ENCODE data around the gene TALDO1.
A peak's percentile ranks its signal among the peaks of the same experiment; 100 is the strongest.

Gene TALDO1

DNA sequence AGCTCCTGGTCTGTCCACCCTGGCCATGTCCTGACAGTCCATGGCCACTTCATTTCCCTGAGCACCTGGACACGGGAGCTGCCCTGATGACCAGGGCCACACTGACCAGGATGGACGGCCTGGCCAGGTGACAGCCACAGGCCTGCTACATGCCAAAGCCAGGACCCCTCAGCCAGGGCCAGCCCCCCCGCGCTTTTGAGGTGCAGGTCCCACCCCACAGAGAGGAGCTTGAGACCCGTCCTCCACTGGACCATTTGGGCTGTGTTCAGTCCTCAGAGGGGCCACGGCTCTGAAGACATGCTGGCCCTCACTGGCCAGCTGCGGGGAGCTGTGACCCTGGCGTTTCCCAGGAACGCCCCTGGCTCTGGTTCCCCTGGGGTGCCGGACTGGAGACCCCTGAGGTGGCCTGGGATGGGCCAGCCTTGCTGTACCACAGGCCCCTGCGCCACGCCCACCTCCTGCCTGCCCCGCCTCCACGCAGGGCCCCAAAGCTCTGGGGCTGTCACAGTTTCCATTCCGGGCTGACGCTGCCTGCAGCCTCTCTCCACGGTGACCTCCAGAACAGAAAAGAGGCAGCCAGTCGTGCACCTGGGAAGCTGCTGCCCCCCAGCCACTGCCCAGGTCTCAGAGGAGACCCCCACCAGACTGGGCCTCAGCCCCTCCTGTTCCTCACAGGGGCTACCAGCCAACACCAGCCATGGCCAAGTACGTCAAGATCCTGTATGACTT, 23.1 kb upstream of the TALDO1 start:
- Histone ChIP-seq H3K9ac (no peak overlapping the region), H3K4me1 (no peaks in the 10 kb centered on the region), H3K9me3 (ENCODE audit: control insufficient read depth, low read length) (no peaks in the 10 kb centered on the region), H3K4me3 (ENCODE audit: low read depth, low read length) (no peak overlapping the region), H3K4me2 (ENCODE audit: low read length) (no peak overlapping the region), H2AFZ (no peak overlapping the region), H3K27ac (no peak overlapping the region), H3K36me3 (ENCODE audit: control insufficient read depth, insufficient read depth, low read length) (no peaks in the 10 kb centered on the region), H3K27me3 (ENCODE audit: control insufficient read depth, insufficient read depth, low read length) (no peaks in the 10 kb centered on the region), H3K79me2 (no peaks in the 10 kb centered on the region)
- TF ChIP-seq, protein P1, sequence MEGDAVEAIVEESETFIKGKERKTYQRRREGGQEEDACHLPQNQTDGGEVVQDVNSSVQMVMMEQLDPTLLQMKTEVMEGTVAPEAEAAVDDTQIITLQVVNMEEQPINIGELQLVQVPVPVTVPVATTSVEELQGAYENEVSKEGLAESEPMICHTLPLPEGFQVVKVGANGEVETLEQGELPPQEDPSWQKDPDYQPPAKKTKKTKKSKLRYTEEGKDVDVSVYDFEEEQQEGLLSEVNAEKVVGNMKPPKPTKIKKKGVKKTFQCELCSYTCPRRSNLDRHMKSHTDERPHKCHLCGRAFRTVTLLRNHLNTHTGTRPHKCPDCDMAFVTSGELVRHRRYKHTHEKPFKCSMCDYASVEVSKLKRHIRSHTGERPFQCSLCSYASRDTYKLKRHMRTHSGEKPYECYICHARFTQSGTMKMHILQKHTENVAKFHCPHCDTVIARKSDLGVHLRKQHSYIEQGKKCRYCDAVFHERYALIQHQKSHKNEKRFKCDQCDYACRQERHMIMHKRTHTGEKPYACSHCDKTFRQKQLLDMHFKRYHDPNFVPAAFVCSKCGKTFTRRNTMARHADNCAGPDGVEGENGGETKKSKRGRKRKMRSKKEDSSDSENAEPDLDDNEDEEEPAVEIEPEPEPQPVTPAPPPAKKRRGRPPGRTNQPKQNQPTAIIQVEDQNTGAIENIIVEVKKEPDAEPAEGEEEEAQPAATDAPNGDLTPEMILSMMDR (IDR thresholded peaks at IDR 0.05): no peak

DNA sequence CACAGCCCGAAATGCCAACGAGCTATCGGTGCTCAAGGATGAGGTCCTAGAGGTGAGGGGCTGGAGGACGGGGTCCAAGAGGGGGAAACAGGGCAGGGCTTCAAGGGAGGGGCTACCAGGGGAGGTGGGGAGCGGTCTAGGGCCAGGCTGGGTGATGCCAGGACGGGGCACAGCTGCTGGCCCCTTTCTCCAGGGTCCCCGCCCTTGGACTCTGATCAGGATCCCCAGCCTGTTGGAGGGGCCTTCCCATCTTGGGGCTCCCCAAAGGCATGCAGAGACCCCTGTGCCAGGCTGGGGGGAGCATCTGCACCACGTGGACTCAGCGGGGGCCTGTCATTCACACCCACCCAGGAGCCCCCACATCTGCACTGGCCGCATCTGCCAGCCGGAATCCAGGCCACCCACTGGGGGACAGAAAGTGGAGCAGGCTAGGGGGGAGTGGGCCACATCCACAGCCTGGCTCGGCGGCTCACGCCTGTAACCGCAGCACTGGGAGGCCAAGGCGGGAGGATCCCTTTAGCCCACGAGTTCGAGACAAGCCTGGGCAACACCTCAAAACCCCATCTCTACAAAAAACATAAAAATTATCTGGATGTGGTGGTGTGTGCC, 22.4 kb upstream of the TALDO1 start:
- Histone ChIP-seq H3K4me2 (ENCODE audit: low read length) (no peak overlapping the region), H3K27me3 (ENCODE audit: control insufficient read depth, insufficient read depth, low read length) (no peaks in the 10 kb centered on the region), H3K4me1 (no peaks in the 10 kb centered on the region), H3K9ac (no peak overlapping the region), H3K79me2 (no peaks in the 10 kb centered on the region), H2AFZ (no peak overlapping the region), H3K36me3 (ENCODE audit: control insufficient read depth, insufficient read depth, low read length) (no peaks in the 10 kb centered on the region), H3K9me3 (ENCODE audit: control insufficient read depth, low read length) (no peaks in the 10 kb centered on the region), H3K4me3 (ENCODE audit: low read depth, low read length) (no peak overlapping the region), H3K27ac (no peak overlapping the region)
- TF ChIP-seq, protein P1 (IDR thresholded peaks at IDR 0.05): no peak

DNA sequence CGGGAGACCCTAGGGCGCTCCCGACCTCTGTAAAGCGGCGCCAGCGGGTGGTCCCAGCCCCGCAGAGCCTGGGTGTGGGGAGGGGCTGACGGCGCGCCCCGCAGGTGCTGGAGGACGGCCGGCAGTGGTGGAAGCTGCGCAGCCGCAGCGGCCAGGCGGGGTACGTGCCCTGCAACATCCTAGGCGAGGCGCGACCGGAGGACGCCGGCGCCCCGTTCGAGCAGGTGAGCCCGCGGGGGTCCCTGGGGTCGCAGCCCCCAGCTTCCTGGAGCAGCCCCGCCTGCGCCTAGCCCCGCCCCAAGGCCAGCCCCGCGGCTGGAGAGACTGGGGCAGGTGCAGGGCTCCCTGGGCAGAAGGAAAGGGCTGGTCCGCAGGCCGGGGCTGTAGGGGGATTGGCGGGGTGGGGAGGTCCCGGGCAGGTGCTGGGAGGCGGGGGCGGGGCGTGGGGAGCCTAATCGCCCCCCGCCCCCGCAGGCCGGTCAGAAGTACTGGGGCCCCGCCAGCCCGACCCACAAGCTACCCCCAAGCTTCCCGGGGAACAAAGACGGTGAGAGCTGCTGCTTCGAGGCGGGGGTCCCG, 21.6 kb upstream of the TALDO1 start:
- TF ChIP-seq, protein P1 (IDR thresholded peaks at IDR 0.05): no peak
- Histone ChIP-seq H3K27me3 (ENCODE audit: control insufficient read depth, insufficient read depth, low read length) (no peaks in the 10 kb centered on the region), H3K79me2 (no peaks in the 10 kb centered on the region), H3K4me2 (ENCODE audit: low read length) (peak overlapping the region; percentile 49), H3K9me3 (ENCODE audit: control insufficient read depth, low read length) (no peaks in the 10 kb centered on the region), H3K9ac (no peak overlapping the region), H3K4me1 (no peaks in the 10 kb centered on the region), H2AFZ (peak overlapping the region; percentile 68), H3K27ac (no peak overlapping the region), H3K36me3 (ENCODE audit: control insufficient read depth, insufficient read depth, low read length) (no peaks in the 10 kb centered on the region), H3K4me3 (ENCODE audit: low read depth, low read length) (no peak overlapping the region)

DNA sequence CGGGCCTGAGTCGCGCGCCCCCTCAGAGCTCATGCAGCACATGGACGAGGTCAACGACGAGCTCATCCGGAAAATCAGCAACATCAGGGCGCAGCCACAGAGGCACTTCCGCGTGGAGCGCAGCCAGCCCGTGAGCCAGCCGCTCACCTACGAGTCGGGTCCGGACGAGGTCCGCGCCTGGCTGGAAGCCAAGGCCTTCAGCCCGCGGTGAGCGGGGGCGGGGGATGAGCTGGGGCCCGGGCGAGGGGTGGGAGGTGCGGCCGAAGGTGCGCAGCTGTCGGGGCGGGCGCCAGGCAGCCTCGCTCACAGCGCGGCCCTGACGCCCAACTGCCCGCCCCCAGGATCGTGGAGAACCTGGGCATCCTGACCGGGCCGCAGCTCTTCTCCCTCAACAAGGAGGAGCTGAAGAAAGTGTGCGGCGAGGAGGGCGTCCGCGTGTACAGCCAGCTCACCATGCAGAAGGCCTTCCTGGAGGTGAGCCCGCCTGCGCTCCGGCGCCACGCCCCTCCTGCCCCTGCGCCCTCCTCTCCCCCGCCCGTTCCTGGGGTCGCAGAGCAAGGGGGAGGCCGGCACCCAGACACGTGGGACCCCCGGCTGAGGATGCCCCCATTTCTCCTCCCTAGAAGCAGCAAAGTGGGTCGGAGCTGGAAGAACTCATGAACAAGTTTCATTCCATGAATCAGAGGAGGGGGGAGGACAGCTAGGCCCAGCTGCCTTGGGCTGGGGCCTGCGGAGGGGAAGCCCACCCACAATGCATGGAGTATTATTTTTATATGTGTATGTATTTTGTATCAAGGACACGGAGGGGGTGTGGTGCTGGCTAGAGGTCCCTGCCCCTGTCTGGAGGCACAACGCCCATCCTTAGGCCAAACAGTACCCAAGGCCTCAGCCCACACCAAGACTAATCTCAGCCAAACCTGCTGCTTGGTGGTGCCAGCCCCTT, 20.7 kb upstream of the TALDO1 start:
- Histone ChIP-seq H3K9me3 (ENCODE audit: control insufficient read depth, low read length) (no peaks in the 10 kb centered on the region), H3K4me2 (ENCODE audit: low read length) (peak overlapping the region; percentile 49), H3K27ac (no peak overlapping the region), H3K79me2 (no peaks in the 10 kb centered on the region), H3K4me1 (no peaks in the 10 kb centered on the region), H3K4me3 (ENCODE audit: low read depth, low read length) (no peak overlapping the region), H2AFZ (peak overlapping the region; percentile 68), H3K9ac (no peak overlapping the region), H3K36me3 (ENCODE audit: control insufficient read depth, insufficient read depth, low read length) (no peaks in the 10 kb centered on the region), H3K27me3 (ENCODE audit: control insufficient read depth, insufficient read depth, low read length) (no peaks in the 10 kb centered on the region)
- TF ChIP-seq, protein P1 (IDR thresholded peaks at IDR 0.05): no peak
